Tibial artery (tissue), 4 donors: Measurements from ENCODE around the gene BUB1B.
"Not testable (repeated sequence)": the region's sequence is repeated elsewhere in the genome, so short reads cannot be mapped to it uniquely, and the experiment has no call there.

Experiments used
- DNase-seq, 2 donors: peaks; one replicate each; pipeline ENCODE4 v3.0.0-alpha.2; 2019
- H3K27ac ChIP-seq, 2 donors: fragments of 200-600 bp; sonication (generic) in 1 of 2; 1 replicate in 1 of 2; 2 replicates in 1 of 2; pipeline ENCODE4 v1.5.1; 2018 to 2019; ENCODE audit warnings: mild to moderate bottlenecking in 1 of 2
- H3K27me3 ChIP-seq, 2 donors: fragments of 200-600 bp; sonication (generic) in 1 of 2; one replicate each; pipeline versions ENCODE4 v1.5.1 to v1.6.0; 2016 to 2019
- H3K36me3 ChIP-seq, 3 donors: fragments of 200-600 bp; sonication (generic) in 2 of 3; one replicate each; pipeline ENCODE4 v1.5.1; 2016 to 2019; ENCODE audit warnings: mild to moderate bottlenecking in 2 of 3
- H3K4me1 ChIP-seq, 4 donors: fragments of 200-600 bp; sonication (generic) in 2 of 4; 1 replicate in 3 of 4; 2 replicates in 1 of 4; pipeline ENCODE4 v1.5.1; 2016 to 2019
- H3K4me3 ChIP-seq, 2 donors: fragments of 200-600 bp; sonication (generic) in 1 of 2; 1 replicate in 1 of 2; 2 replicates in 1 of 2; pipeline ENCODE4 v1.5.1; 2018 to 2019; ENCODE audit warnings: mild to moderate bottlenecking in 2 of 2
- H3K9me3 ChIP-seq, 3 donors: fragments of 200-600 bp; sonication (generic) in 1 of 3; one replicate each; pipeline ENCODE4 v1.5.1; 2016 to 2019
- CTCF ChIP-seq, 2 experiments: fragments of 200-600 bp in 1 of 2; fragments of 450-650 bp in 1 of 2; IDR thresholded peaks; one replicate each; pipeline ENCODE4 v1.5.1; 2017 to 2019; ENCODE audit warnings: antibody characterized with exemption in 2 of 2, mild to moderate bottlenecking in 1 of 2, moderate library complexity in 1 of 2
- intact Hi-C: fragments of 100-400 bp; cut with DNase I; formaldehyde crosslinking; loops from one replicate; pipeline ENCODE4 v1.15.0; 2023; ENCODE audit warnings: low total_unique reads

BUB1B gene

GRCh38 chr15:40136470-40137302 lies 24.2 kb upstream of the BUB1B start:
- Histone ChIP-seq H3K27me3 (peaks cover 0 to 3% of the 10 kb centered on the region in 2 donors), H3K27ac (no peak overlapping the region), H3K4me1 (no peaks in the 10 kb centered on the region), H3K36me3 (no peaks in the 10 kb centered on the region), H3K4me3 (no peak overlapping the region), H3K9me3 (no peaks in the 10 kb centered on the region)
- intact Hi-C loops = no loop called here
- DNase-seq = no peak
- no peak for TF ChIP-seq CTCF (IDR thresholded peaks at IDR 0.05)

GRCh38 chr15:40137303-40138200 lies 23.3 kb upstream of the BUB1B start:
- no peaks in the 10 kb centered on the region for H3K36me3 ChIP-seq
- no peak for TF ChIP-seq CTCF (IDR thresholded peaks at IDR 0.05)
- intact Hi-C loops = no loop called here
- DNase-seq = no peak
- no peak overlapping the region for H3K27ac ChIP-seq
- no peak overlapping the region for H3K4me3 ChIP-seq
- H3K9me3 ChIP-seq = no peaks in the 10 kb centered on the region
- H3K27me3 ChIP-seq = no peaks in the 10 kb centered on the region
- H3K4me1 ChIP-seq = no peaks in the 10 kb centered on the region

GRCh38 chr15:40138201-40138570 lies 22.7 kb upstream of the BUB1B start:
- H3K4me1 ChIP-seq, intact Hi-C loops, H3K27me3 ChIP-seq, H3K36me3 ChIP-seq, H3K4me3 ChIP-seq, H3K27ac ChIP-seq, H3K9me3 ChIP-seq, DNase-seq: not testable (repeated sequence)

- intact Hi-C loops = no loop called here
- no peak for TF ChIP-seq CTCF (IDR thresholded peaks at IDR 0.05)
- no peaks in the 10 kb centered on the region for H3K27me3 ChIP-seq
- H3K27ac ChIP-seq = no peak overlapping the region
- no peaks in the 10 kb centered on the region for H3K9me3 ChIP-seq
- H3K36me3 ChIP-seq = no peaks in the 10 kb centered on the region
- H3K4me3 ChIP-seq = no peak overlapping the region
- no peak for DNase-seq
- no peaks in the 10 kb centered on the region for H3K4me1 ChIP-seq
Observed at GRCh38 chr15:40142428-40142827, 18.4 kb upstream of the BUB1B start.

GRCh38 chr15:40146037-40146436 lies 14.8 kb upstream of the BUB1B start:
- Histone ChIP-seq H3K27ac (no peak overlapping the region), H3K27me3 (no peaks in the 10 kb centered on the region), H3K36me3 (no peaks in the 10 kb centered on the region), H3K4me1 (no peaks in the 10 kb centered on the region), H3K4me3 (no peak overlapping the region), H3K9me3 (no peaks in the 10 kb centered on the region)
- DNase-seq = no peak
- TF ChIP-seq CTCF (IDR thresholded peaks at IDR 0.05) = no peak
- intact Hi-C loops = no loop called here

GRCh38 chr15:40149339-40149738 lies 11.5 kb upstream of the BUB1B start:
- Histone ChIP-seq H3K27ac (no peak overlapping the region), H3K4me1 (no peaks in the 10 kb centered on the region), H3K9me3 (no peaks in the 10 kb centered on the region), H3K4me3 (no peak overlapping the region), H3K27me3 (peaks cover 0 to 3% of the 10 kb centered on the region in 2 donors), H3K36me3 (no peaks in the 10 kb centered on the region)
- DNase-seq = no peak
- TF ChIP-seq CTCF (IDR thresholded peaks at IDR 0.05) = no peak
- intact Hi-C loops = no loop called here
